HG02973 (cell line): ENCODE results near the gene NXPH2.

Experiments
- ATAC-seq: cut with Tn5 transposase; IDR thresholded peaks from one replicate; pipeline ENCODE4 v1.9.1; 2021; ENCODE audit warnings: moderate library complexity; ENCODE audit not compliant: unreplicated experiment

Gene NXPH2

GRCh38 chr2:138712212-138712979 lies 67.8 kb downstream of the NXPH2 start:
- peak; percentile 94 for ATAC-seq

GRCh38 chr2:138711812-138712211 lies 68.4 kb downstream of the NXPH2 start:
- peak; percentile 46 for ATAC-seq

- no peak for ATAC-seq
Observed at GRCh38 chr2:138708682-138709241, 71.4 kb downstream of the NXPH2 start.

GRCh38 chr2:138707392-138708074 lies 72.7 kb downstream of the NXPH2 start:
- ATAC-seq: no peak

GRCh38 chr2:138703242-138703641 lies 76.9 kb downstream of the NXPH2 start:
- no peak for ATAC-seq

GRCh38 chr2:138700716-138701115 lies 79.5 kb downstream of the NXPH2 start:
- no peak for ATAC-seq

GRCh38 chr2:138699421-138699820 lies 80.8 kb downstream of the NXPH2 start:
- no peak for ATAC-seq

GRCh38 chr2:138698428-138698827 lies 81.8 kb downstream of the NXPH2 start:
- no peak for ATAC-seq

GRCh38 chr2:138691667-138692066 lies 88.5 kb downstream of the NXPH2 start:
- ATAC-seq: no peak

GRCh38 chr2:138689705-138690104 lies 90.5 kb downstream of the NXPH2 start:
- no peak for ATAC-seq

- ATAC-seq: no peak
Observed at GRCh38 chr2:138682163-138682562, 98.0 kb downstream of the NXPH2 start.

GRCh38 chr2:138677221-138677620 lies 103.0 kb downstream of the NXPH2 start:
- ATAC-seq: no peak

- ATAC-seq: no peak
Observed at GRCh38 chr2:138676619-138677021, 103.6 kb downstream of the NXPH2 start.

- ATAC-seq: no peak
Observed at GRCh38 chr2:138671566-138671965, 108.6 kb downstream of the NXPH2 start.

GRCh38 chr2:138670734-138671133 lies 109.5 kb downstream of the NXPH2 start:
- ATAC-seq: no peak

- no peak for ATAC-seq
Observed at GRCh38 chr2:138665937-138666336, 114.3 kb downstream of the NXPH2 start.

- no peak for ATAC-seq
Observed at GRCh38 chr2:138658187-138658894, 121.8 kb downstream of the NXPH2 start.

- no peak for ATAC-seq
Observed at GRCh38 chr2:138654146-138654545, 126.0 kb downstream of the NXPH2 start.

- ATAC-seq: no peak
Observed at GRCh38 chr2:138652378-138652777, 127.8 kb downstream of the NXPH2 start.

- ATAC-seq: no peak
Observed at GRCh38 chr2:138649571-138649970, 130.6 kb downstream of the NXPH2 start.

GRCh38 chr2:138648606-138649005 lies 131.6 kb downstream of the NXPH2 start:
- no peak for ATAC-seq
